ENCODE results near the gene DHRS12.
A peak's percentile ranks its signal among the peaks of the same experiment; 100 is the strongest.

The DHRS12 gene

DNA sequence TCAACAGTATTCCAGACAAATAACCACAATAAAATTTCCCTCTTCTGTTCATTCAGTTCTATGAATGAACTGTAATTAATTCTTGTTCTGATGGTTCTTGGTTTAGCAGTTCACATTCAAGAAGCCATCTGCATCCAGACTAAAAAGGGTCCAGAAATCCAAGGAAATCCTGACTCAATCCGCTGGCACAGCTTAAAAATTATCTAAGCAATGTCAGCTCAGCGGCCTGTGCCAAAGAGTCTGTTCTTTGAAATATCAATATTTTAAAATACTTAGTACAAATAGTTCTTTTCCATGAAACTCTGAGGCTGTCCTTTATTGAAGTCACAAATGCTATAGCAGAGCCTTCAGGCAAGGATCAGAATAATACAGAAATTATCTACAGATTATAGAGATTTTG is 57.2 kb downstream of the DHRS12 start:
- Histone ChIP-seq H3K27ac (ENCODE audit: low read depth, low read length) (peak overlapping the region; percentile 55), H3K4me3 (ENCODE audit: low read depth in 1 of 5, low read length in 5 of 5) (no peak overlapping the region), H3K9ac (ENCODE audit: low read length in 5 of 5) (no peak overlapping the region), H3K27me3 (ENCODE audit: control insufficient read depth in 5 of 5, insufficient read depth in 4 of 5, low read length in 5 of 5) (no peaks in the 10 kb centered on the region), H3K9me3 (ENCODE audit: control insufficient read depth in 5 of 5, low read length in 5 of 5) (peaks cover 2 to 8% (median 7%) of the 10 kb centered on the region in 5 donors), H3K36me3 (ENCODE audit: control insufficient read depth in 5 of 5, insufficient read depth in 5 of 5, low read length in 5 of 5) (peaks cover 2 to 21% (median 8%) of the 10 kb centered on the region in 5 donors), H3K4me1 (ENCODE audit: control insufficient read depth in 5 of 5, insufficient read depth in 5 of 5, low read length in 5 of 5) (peaks cover 0 to 15% (median 10%) of the 10 kb centered on the region in 5 donors)

DNA sequence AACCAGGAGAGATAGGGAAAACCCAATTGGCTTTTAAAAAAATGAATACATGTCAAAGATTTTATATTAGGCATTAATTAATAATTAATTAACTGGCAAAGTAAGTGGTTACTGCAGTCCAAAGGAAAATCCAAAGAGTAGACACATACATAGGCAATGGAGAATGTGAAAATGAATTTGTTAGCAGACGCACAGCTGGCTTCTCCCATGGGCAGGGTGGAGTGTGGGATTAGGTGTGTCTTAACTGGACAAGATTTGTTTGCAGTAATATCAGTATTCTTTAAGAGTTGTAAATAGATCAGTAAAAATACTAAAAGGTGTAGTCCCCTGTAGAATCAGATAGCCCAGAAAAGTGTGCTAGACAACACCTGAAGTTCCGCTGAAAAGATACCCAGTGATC is 58.7 kb downstream of the DHRS12 start:
- Histone ChIP-seq H3K36me3 (ENCODE audit: control insufficient read depth in 5 of 5, insufficient read depth in 5 of 5, low read length in 5 of 5) (peaks cover 2 to 27% (median 4%) of the 10 kb centered on the region in 5 donors), H3K9ac (ENCODE audit: low read length in 5 of 5) (no peak overlapping the region), H3K27ac (ENCODE audit: low read depth, low read length) (no peak overlapping the region), H3K9me3 (ENCODE audit: control insufficient read depth in 5 of 5, low read length in 5 of 5) (peaks cover 2 to 8% (median 7%) of the 10 kb centered on the region in 5 donors), H3K27me3 (ENCODE audit: control insufficient read depth in 5 of 5, insufficient read depth in 4 of 5, low read length in 5 of 5) (no peaks in the 10 kb centered on the region), H3K4me1 (ENCODE audit: control insufficient read depth in 5 of 5, insufficient read depth in 5 of 5, low read length in 5 of 5) (peaks cover 0 to 29% (median 20%) of the 10 kb centered on the region in 5 donors), H3K4me3 (ENCODE audit: low read depth in 1 of 5, low read length in 5 of 5) (no peak overlapping the region)

DNA sequence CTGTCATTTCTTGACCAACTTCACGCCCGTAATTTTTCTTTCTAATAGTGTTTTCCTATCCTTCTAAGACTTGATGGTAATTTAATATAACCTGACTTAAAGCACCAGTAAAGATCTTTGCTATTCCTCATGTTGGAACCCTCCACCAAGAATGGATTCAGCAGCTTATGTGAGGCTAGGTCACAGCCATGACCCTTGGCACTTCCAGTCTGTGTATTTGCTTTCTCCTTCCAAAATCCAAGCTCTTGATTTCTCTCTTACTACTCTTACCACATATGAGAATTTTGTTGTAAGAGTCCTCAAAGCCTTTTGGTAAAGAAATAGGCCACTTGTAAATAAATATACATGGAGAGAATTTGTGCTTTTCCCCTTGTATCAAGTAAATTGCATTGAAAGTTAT is 61.4 kb downstream of the DHRS12 start:
- Histone ChIP-seq H3K4me1 (ENCODE audit: control insufficient read depth in 5 of 5, insufficient read depth in 5 of 5, low read length in 5 of 5) (peaks cover 0 to 43% (median 30%) of the 10 kb centered on the region in 5 donors), H3K4me3 (ENCODE audit: low read depth in 1 of 5, low read length in 5 of 5) (no peak overlapping the region), H3K9me3 (ENCODE audit: control insufficient read depth in 5 of 5, low read length in 5 of 5) (peaks cover 0 to 1% (median 0%) of the 10 kb centered on the region in 5 donors), H3K27ac (ENCODE audit: low read depth, low read length) (peak overlapping the region; percentile 84), H3K9ac (ENCODE audit: low read length in 5 of 5) (peak overlapping the region in 1 of 5 donors; percentile 74), H3K27me3 (ENCODE audit: control insufficient read depth in 5 of 5, insufficient read depth in 4 of 5, low read length in 5 of 5) (no peaks in the 10 kb centered on the region), H3K36me3 (ENCODE audit: control insufficient read depth in 5 of 5, insufficient read depth in 5 of 5, low read length in 5 of 5) (peaks cover 0 to 32% (median 2%) of the 10 kb centered on the region in 5 donors)

DNA sequence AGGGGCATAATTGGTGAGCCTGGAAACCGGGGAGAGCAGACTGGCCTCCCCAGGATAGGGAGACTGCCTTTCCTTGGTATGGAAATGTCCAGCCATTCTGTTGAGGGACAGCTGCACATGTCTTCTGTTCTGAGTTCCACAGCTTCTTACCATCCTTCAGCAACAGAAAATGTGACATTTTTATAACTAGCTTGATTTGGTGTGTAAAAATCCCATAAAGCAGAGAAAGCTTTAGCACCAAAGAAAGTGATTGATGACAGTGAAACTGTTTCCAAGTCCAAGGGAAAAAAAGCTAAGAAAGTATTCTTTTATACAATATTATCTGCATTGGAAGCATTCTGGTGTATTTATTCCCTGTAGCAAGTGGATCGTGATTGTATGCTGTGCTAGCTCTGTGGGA is 61.9 kb downstream of the DHRS12 start:
- peaks cover 0 to 32% (median 2%) of the 10 kb centered on the region in 5 donors for H3K36me3 ChIP-seq (ENCODE audit: control insufficient read depth in 5 of 5, insufficient read depth in 5 of 5, low read length in 5 of 5)
- peaks cover 0 to 43% (median 29%) of the 10 kb centered on the region in 5 donors for H3K4me1 ChIP-seq (ENCODE audit: control insufficient read depth in 5 of 5, insufficient read depth in 5 of 5, low read length in 5 of 5)
- H3K9ac ChIP-seq (ENCODE audit: low read length in 5 of 5): peak overlapping the region in 2 of 5 donors; percentile 4 to 74
- H3K27me3 ChIP-seq (ENCODE audit: control insufficient read depth in 5 of 5, insufficient read depth in 4 of 5, low read length in 5 of 5): no peaks in the 10 kb centered on the region
- no peaks in the 10 kb centered on the region for H3K9me3 ChIP-seq (ENCODE audit: control insufficient read depth in 5 of 5, low read length in 5 of 5)
- peak overlapping the region; percentile 84 for H3K27ac ChIP-seq (ENCODE audit: low read depth, low read length)
- no peak overlapping the region for H3K4me3 ChIP-seq (ENCODE audit: low read depth in 1 of 5, low read length in 5 of 5)

- H3K9ac ChIP-seq (ENCODE audit: low read length in 5 of 5): peak overlapping the region in 3 of 5 donors; percentile 60 to 74 (median 63)
- peaks cover 0 to 32% (median 2%) of the 10 kb centered on the region in 5 donors for H3K36me3 ChIP-seq (ENCODE audit: control insufficient read depth in 5 of 5, insufficient read depth in 5 of 5, low read length in 5 of 5)
- no peak overlapping the region for H3K4me3 ChIP-seq (ENCODE audit: low read depth in 1 of 5, low read length in 5 of 5)
- H3K27me3 ChIP-seq (ENCODE audit: control insufficient read depth in 5 of 5, insufficient read depth in 4 of 5, low read length in 5 of 5): no peaks in the 10 kb centered on the region
- no peaks in the 10 kb centered on the region for H3K9me3 ChIP-seq (ENCODE audit: control insufficient read depth in 5 of 5, low read length in 5 of 5)
- H3K4me1 ChIP-seq (ENCODE audit: control insufficient read depth in 5 of 5, insufficient read depth in 5 of 5, low read length in 5 of 5): peaks cover 0 to 40% (median 24%) of the 10 kb centered on the region in 5 donors
- H3K27ac ChIP-seq (ENCODE audit: low read depth, low read length): peak overlapping the region; percentile 84
These were observed 63.3 kb downstream of the DHRS12 start for GRCh38 chr13:51740698-51741097.

DNA sequence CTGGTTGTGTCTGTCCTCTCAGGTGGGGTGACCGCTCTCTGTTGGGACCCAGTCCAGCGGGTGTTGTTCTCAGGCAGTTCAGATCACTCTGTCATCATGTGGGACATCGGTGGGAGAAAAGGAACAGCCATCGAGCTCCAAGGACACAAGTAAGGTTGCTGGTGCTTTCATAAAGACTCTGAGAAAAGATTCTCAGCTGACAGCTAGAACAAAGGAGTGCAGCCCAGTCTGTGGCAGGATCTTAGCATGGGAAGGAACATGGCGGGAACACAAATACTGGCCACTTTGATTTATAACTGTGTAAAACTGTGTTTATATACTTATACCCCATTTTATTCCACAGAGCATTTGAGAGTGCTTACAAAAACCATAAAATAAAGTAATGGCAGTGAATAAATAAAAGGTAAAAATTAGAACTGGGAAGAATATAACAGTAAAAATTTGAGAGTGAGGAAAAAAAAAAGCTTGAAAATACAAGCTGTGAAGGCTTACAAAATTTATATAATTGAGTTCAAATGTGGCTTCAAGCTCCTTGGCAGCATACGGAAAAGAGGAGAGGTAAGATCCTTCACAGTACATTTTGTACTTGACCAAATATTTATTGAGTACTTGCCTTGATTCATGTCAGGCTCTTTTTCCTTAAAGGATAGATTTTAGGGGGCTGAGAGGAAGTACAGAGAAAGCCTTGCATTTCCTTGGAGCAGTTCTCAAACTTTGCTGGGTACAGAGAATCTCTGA is 64.8 kb downstream of the DHRS12 start:
- Histone ChIP-seq H3K4me1 (ENCODE audit: control insufficient read depth in 5 of 5, insufficient read depth in 5 of 5, low read length in 5 of 5) (peaks cover 0 to 40% (median 24%) of the 10 kb centered on the region in 5 donors), H3K27me3 (ENCODE audit: control insufficient read depth in 5 of 5, insufficient read depth in 4 of 5, low read length in 5 of 5) (no peaks in the 10 kb centered on the region), H3K36me3 (ENCODE audit: control insufficient read depth in 5 of 5, insufficient read depth in 5 of 5, low read length in 5 of 5) (peaks cover 0 to 38% (median 2%) of the 10 kb centered on the region in 5 donors), H3K27ac (ENCODE audit: low read depth, low read length) (peak overlapping the region; percentile 84), H3K9ac (ENCODE audit: low read length in 5 of 5) (peak overlapping the region in 2 of 5 donors; percentile 48 to 60), H3K9me3 (ENCODE audit: control insufficient read depth in 5 of 5, low read length in 5 of 5) (no peaks in the 10 kb centered on the region), H3K4me3 (ENCODE audit: low read depth in 1 of 5, low read length in 5 of 5) (peak overlapping the region in 2 of 5 donors; percentile 11 to 13)

DNA sequence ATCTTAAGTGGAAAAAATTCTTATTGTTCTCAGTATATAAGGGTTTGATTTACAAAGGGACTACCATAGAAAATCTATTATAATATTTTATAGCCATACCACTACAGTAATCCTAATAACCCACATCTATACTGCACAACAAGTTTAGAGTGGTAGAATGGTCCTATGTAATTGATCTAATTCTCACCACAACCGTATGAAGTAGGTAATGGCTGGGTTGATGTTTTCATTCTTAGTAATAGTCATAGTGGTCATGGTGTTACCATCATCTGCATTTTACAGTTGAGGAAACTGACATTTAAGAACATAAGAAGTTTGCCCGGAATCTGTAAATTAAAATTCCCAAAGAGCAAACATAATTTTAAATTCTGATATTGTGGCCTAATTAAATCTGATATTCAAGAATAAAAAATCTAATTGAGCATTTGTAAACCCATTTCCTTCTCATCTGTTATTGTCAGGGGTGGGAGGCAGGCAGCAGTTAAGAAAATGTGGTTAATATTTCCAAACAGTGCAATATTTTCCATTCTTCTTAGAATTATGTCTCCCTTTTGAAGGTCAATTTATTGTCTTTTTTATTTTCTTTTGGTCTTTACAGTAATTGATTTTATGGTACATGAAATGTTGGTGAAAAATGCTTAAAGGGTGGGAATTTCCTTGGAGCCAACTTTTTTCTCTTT is 65.6 kb downstream of the DHRS12 start:
- no peak overlapping the region for H3K4me3 ChIP-seq (ENCODE audit: low read depth in 1 of 5, low read length in 5 of 5)
- no peak overlapping the region for H3K27ac ChIP-seq (ENCODE audit: low read depth, low read length)
- peaks cover 3 to 48% (median 31%) of the 10 kb centered on the region in 5 donors for H3K4me1 ChIP-seq (ENCODE audit: control insufficient read depth in 5 of 5, insufficient read depth in 5 of 5, low read length in 5 of 5)
- no peaks in the 10 kb centered on the region for H3K9me3 ChIP-seq (ENCODE audit: control insufficient read depth in 5 of 5, low read length in 5 of 5)
- H3K36me3 ChIP-seq (ENCODE audit: control insufficient read depth in 5 of 5, insufficient read depth in 5 of 5, low read length in 5 of 5): peaks cover 0 to 31% (median 2%) of the 10 kb centered on the region in 5 donors
- H3K9ac ChIP-seq (ENCODE audit: low read length in 5 of 5): no peak overlapping the region
- H3K27me3 ChIP-seq (ENCODE audit: control insufficient read depth in 5 of 5, insufficient read depth in 4 of 5, low read length in 5 of 5): no peaks in the 10 kb centered on the region

DNA sequence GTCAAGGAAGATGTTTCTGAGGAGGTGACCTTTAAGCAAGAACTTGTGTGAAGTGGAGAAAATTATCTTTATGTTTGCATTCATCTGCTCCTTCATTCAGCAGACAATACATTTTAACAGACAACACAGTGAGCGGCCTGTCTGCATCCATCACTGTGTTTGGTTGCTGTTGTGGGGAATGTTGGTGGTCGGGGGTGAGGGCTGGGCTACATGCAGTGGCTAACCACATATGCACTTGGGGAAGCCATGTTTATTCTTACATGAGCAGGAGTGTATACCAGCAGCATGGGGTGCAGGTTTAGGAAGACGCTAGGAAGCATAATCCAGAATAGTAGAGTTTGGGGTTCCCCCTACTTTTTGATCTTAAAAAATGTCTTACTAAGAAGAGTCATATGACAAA is 66.4 kb downstream of the DHRS12 start:
- Histone ChIP-seq H3K36me3 (ENCODE audit: control insufficient read depth in 5 of 5, insufficient read depth in 5 of 5, low read length in 5 of 5) (peaks cover 0 to 31% (median 2%) of the 10 kb centered on the region in 5 donors), H3K9ac (ENCODE audit: low read length in 5 of 5) (no peak overlapping the region)

DNA sequence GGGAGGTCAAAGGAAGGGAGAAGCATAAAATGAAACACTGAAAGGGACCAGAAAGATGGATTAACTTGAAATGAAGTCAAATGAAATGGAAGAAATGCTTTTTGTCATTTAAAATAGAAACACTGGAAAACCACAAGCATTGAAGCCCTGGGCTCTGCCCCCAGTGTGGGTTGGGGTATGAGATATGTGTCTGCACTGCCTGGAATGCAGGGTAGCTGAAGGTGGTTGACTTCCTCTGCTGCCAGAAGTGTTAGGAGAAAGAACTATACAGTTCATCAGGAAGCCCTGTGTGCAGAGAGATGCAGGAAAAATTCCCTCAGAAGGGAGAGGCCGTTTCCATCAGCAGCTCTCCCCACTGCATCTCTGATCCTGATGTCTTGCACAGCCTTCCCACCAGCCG is 69.2 kb downstream of the DHRS12 start:
- peaks cover 13 to 44% (median 34%) of the 10 kb centered on the region in 5 donors for H3K4me1 ChIP-seq (ENCODE audit: control insufficient read depth in 5 of 5, insufficient read depth in 5 of 5, low read length in 5 of 5)
- H3K27ac ChIP-seq (ENCODE audit: low read depth, low read length): no peak overlapping the region
- H3K9me3 ChIP-seq (ENCODE audit: control insufficient read depth in 5 of 5, low read length in 5 of 5): no peaks in the 10 kb centered on the region
- H3K9ac ChIP-seq (ENCODE audit: low read length in 5 of 5): no peak overlapping the region
- no peak overlapping the region for H3K4me3 ChIP-seq (ENCODE audit: low read depth in 1 of 5, low read length in 5 of 5)
- peaks cover 0 to 18% (median 0%) of the 10 kb centered on the region in 5 donors for H3K36me3 ChIP-seq (ENCODE audit: control insufficient read depth in 5 of 5, insufficient read depth in 5 of 5, low read length in 5 of 5)
- H3K27me3 ChIP-seq (ENCODE audit: control insufficient read depth in 5 of 5, insufficient read depth in 4 of 5, low read length in 5 of 5): no peaks in the 10 kb centered on the region

More for the DNA sequence above, 66.4 kb downstream of the DHRS12 start:
- Histone ChIP-seq H3K27ac (ENCODE audit: low read depth, low read length) (no peak overlapping the region), H3K9me3 (ENCODE audit: control insufficient read depth in 5 of 5, low read length in 5 of 5) (no peaks in the 10 kb centered on the region), H3K27me3 (ENCODE audit: control insufficient read depth in 5 of 5, insufficient read depth in 4 of 5, low read length in 5 of 5) (no peaks in the 10 kb centered on the region), H3K4me1 (ENCODE audit: control insufficient read depth in 5 of 5, insufficient read depth in 5 of 5, low read length in 5 of 5) (peaks cover 3 to 44% (median 29%) of the 10 kb centered on the region in 5 donors), H3K4me3 (ENCODE audit: low read depth in 1 of 5, low read length in 5 of 5) (no peak overlapping the region)
